ENCODE measurements around the gene UNC45A.

The UNC45A gene

DNA sequence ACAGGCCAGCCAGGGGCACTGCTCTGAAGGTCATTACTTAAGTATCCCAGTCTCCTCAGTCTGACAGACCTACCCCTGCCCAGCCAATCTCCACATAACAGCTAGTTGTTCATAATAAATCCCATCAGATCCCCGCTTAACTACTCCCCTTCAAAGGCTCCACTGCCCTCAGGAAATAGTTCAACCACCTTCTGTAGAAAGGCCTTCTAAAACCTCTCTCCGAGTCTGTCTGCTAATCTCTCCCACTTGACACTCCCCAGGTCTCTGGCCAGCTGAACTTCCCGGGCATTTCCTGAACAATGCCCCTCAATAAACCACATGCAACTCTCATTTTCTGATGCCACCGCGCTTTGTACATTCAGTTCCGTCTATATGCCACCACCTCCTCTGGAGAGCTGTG, 53.2 kb downstream of the UNC45A start:
- Histone ChIP-seq H3K4me1 (ENCODE audit: low read length) (peaks cover 40% of the 10 kb centered on the region), H3F3A (ENCODE audit: insufficient read depth, low read length) (peaks cover 26% of the 10 kb centered on the region), H3K9me3 (replicated peaks; ENCODE audit: insufficient read depth, low read length) (no peaks in the 10 kb centered on the region), H4K20me1 (ENCODE audit: insufficient read depth, low read length) (peaks cover 2% of the 10 kb centered on the region; the same call in 1 of the 2 replicates), H3K4me2 (ENCODE audit: low read depth, low read length) (peak overlapping the region; percentile 65), H3K36me3 (replicated peaks; ENCODE audit: insufficient read depth, low read length) (peaks cover 6% of the 10 kb centered on the region), H3K27ac (ENCODE audit: low read length) (peak overlapping the region; percentile 28; the same call in 1 of the 2 replicates), H3K9ac (ENCODE audit: low read length) (no peak overlapping the region), H3K4me3 (ENCODE audit: low read length) (peak overlapping the region; percentile 13; the same call in 1 of the 2 replicates), H3K9me2 (replicated peaks; ENCODE audit: insufficient read depth, low read length) (no peaks in the 10 kb centered on the region), H3K27me3 (replicated peaks; ENCODE audit: insufficient read depth, low read length) (no peaks in the 10 kb centered on the region), H3K79me2 (ENCODE audit: low read length) (peaks cover 98% of the 10 kb centered on the region), H2AFZ (ENCODE audit: low read length) (no peak overlapping the region)
- no peak for TF ChIP-seq EZH2phosphoT487 (IDR thresholded peaks at IDR 0.05; ENCODE audit: low read length)
- no peak for TF ChIP-seq CTCF (IDR thresholded peaks at IDR 0.05; ENCODE audit: low read length)
- TF ChIP-seq EZH2 (optimal IDR thresholded peaks at IDR 0.05; ENCODE audit: low read depth, low read length), result no peak
- peak; percentile 50 for DNase-seq

DNA sequence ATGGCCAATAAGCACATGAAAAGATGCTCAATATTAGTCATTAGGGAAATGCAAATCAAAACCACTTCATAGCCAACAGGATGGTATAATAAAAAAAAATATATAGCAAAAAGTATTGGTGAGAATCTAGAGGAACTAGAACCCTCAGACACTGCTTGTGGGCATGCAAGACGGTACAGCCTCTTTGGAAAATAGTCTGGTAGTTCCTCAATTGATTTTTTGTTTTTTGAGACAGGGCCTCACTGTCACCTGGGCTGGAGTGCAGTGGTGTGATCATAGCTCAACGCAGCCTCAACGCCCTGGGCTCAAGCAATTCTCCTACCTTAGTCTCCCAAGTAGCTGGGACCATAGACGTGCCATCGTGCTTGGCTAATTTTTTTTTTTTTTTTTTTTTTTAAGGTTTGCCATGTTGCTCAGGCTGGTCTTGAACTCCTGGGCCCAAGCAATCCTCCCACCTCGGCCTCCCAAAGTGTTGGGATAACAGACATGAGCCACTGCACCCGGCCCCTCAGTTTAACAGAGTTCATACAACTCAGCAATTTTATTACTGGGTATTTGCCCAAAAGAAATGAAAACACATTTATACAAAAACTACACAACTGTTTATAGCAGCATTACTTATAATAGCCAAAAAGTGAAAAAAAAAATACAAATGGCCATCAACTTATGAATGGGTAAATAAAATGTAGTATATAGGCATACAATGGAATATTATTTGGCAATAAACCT, 54.1 kb downstream of the UNC45A start:
- peaks cover 40% of the 10 kb centered on the region for H3K4me1 ChIP-seq (ENCODE audit: low read length)
- no peak overlapping the region for H2AFZ ChIP-seq (ENCODE audit: low read length)
- no peak overlapping the region for H3K4me3 ChIP-seq (ENCODE audit: low read length)
- peaks cover 98% of the 10 kb centered on the region for H3K79me2 ChIP-seq (ENCODE audit: low read length)
- H3K9me3 ChIP-seq (replicated peaks; ENCODE audit: insufficient read depth, low read length), result no peaks in the 10 kb centered on the region
- H3K9me2 ChIP-seq (replicated peaks; ENCODE audit: insufficient read depth, low read length), result no peaks in the 10 kb centered on the region
- H3K36me3 ChIP-seq (replicated peaks; ENCODE audit: insufficient read depth, low read length), result no peaks in the 10 kb centered on the region; the same call in 1 of the 2 replicates
- no peak for DNase-seq
- H3F3A ChIP-seq (ENCODE audit: insufficient read depth, low read length), result peaks cover 26% of the 10 kb centered on the region
- TF ChIP-seq EZH2 (optimal IDR thresholded peaks at IDR 0.05; ENCODE audit: low read depth, low read length) (no peak), CTCF (IDR thresholded peaks at IDR 0.05; ENCODE audit: low read length) (no peak), EZH2phosphoT487 (IDR thresholded peaks at IDR 0.05; ENCODE audit: low read length) (no peak)
- H3K27ac ChIP-seq (ENCODE audit: low read length), result peak overlapping the region; percentile 28; the same call in 1 of the 2 replicates
- H3K27me3 ChIP-seq (replicated peaks; ENCODE audit: insufficient read depth, low read length), result no peaks in the 10 kb centered on the region
- H3K9ac ChIP-seq (ENCODE audit: low read length), result no peak overlapping the region
- peak overlapping the region; percentile 65 for H3K4me2 ChIP-seq (ENCODE audit: low read depth, low read length)
- peaks cover 2% of the 10 kb centered on the region; the same call in 1 of the 2 replicates for H4K20me1 ChIP-seq (ENCODE audit: insufficient read depth, low read length)

GRCh38 chr15:90990446-90990845, 55.4 kb downstream of the UNC45A start:
- Histone ChIP-seq H2AFZ (ENCODE audit: low read length) (no peak overlapping the region), H3K9me3 (replicated peaks; ENCODE audit: insufficient read depth, low read length) (no peaks in the 10 kb centered on the region), H3F3A (ENCODE audit: insufficient read depth, low read length) (peaks cover 26% of the 10 kb centered on the region), H3K36me3 (replicated peaks; ENCODE audit: insufficient read depth, low read length) (no peaks in the 10 kb centered on the region), H3K4me2 (ENCODE audit: low read depth, low read length) (no peak overlapping the region), H4K20me1 (ENCODE audit: insufficient read depth, low read length) (peaks cover 2% of the 10 kb centered on the region; the same call in 1 of the 2 replicates), H3K79me2 (ENCODE audit: low read length) (peaks cover 88% of the 10 kb centered on the region), H3K4me1 (ENCODE audit: low read length) (peaks cover 44% of the 10 kb centered on the region), H3K27ac (ENCODE audit: low read length) (no peak overlapping the region), H3K9ac (ENCODE audit: low read length) (no peak overlapping the region), H3K27me3 (replicated peaks; ENCODE audit: insufficient read depth, low read length) (no peaks in the 10 kb centered on the region), H3K4me3 (ENCODE audit: low read length) (no peak overlapping the region), H3K9me2 (replicated peaks; ENCODE audit: insufficient read depth, low read length) (no peaks in the 10 kb centered on the region)
- no peak for TF ChIP-seq CTCF (IDR thresholded peaks at IDR 0.05; ENCODE audit: low read length)
- TF ChIP-seq EZH2phosphoT487 (IDR thresholded peaks at IDR 0.05; ENCODE audit: low read length), result no peak
- DNase-seq, result no peak

Data from MM.1S (cell line).